Upper lobe of right lung (tissue), 1 donor: ENCODE results near the gene PLCH1. TPM values are rescaled to one million over a fixed set of nuclear protein-coding genes. Genes with fewer than 3 reads are reported as not detected.

Experiments
- ATAC-seq: fragments of 200-7000 bp; cut with Tn5 transposase; one replicate; pipeline ENCODE4 v1.9.1; 2020; ENCODE audit warnings: mild to moderate bottlenecking, moderate library complexity
- DNase-seq: peaks from one replicate; pipeline ENCODE4 v3.0.0-alpha.2; 2020
- H3K27ac ChIP-seq: fragments of 200-600 bp; one replicate; pipeline ENCODE4 v1.8.0; 2022
- H3K27me3 ChIP-seq: fragments of 200-600 bp; one replicate; pipeline ENCODE4 v1.8.0; 2022; ENCODE audit warnings: mild to moderate bottlenecking
- H3K36me3 ChIP-seq: fragments of 200-600 bp; one replicate; pipeline ENCODE4 v1.8.0; 2022
- H3K4me1 ChIP-seq: fragments of 200-600 bp; one replicate; pipeline ENCODE4 v1.8.0; 2022
- H3K4me3 ChIP-seq: fragments of 200-600 bp; one replicate; pipeline ENCODE4 v1.8.0; 2022; ENCODE audit warnings: mild to moderate bottlenecking
- H3K9me3 ChIP-seq: fragments of 200-600 bp; one replicate; pipeline ENCODE4 v1.8.0; 2022
- CTCF ChIP-seq: fragments of 200-600 bp; IDR thresholded peaks from one replicate; pipeline ENCODE4 v1.8.0; 2022; ENCODE audit warnings: antibody characterized with exemption
- intact Hi-C: fragments of 100-400 bp; cut with DNase I; formaldehyde crosslinking; loops from one replicate; pipeline ENCODE4 v1.11.0; 2022
- total RNA-seq: library from RNA; stranded (reverse); fragmentation: NEBNext Ultra II Directional; extraction: Animal tissue kit (Norgen Biotek cat#: 25700); gene quantifications from one replicate; pipeline ENCODE4 v1.2.1, GENCODE V29; 2021
- donor health status: DM: no; HTN: yes; CAD: no; lungs with severe emphysema.

PLCH1 gene
- total RNA-seq, 1 donor from 2014 or later, result 12.1 TPM

DNA sequence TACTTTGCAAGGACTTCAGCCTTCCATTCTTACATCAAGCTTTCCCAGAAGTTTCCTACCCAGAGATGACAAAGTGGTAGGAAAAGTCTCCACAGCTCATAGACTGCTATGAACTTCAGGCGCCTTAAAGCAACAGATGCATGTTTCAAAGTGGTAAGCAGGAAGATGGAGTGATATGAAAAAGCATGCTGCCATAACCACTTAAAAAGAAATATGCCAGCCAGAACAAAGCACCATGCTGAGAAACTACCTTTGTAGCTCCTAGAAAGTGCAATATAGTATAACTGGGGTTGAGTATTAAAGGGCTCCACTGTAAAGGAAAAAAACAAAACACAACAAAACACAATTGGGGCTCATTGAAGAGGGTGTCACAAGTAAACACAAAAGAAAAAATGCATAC lies 259.0 kb downstream of the PLCH1 start:
- Histone ChIP-seq H3K36me3 (no peaks in the 10 kb centered on the region), H3K4me3 (no peak overlapping the region), H3K27me3 (no peaks in the 10 kb centered on the region), H3K4me1 (no peaks in the 10 kb centered on the region), H3K27ac (no peak overlapping the region), H3K9me3 (no peaks in the 10 kb centered on the region)
- ATAC-seq (no peak), DNase-seq (no peak)
- intact Hi-C loops, result no loop called here
- no peak for TF ChIP-seq CTCF

DNA sequence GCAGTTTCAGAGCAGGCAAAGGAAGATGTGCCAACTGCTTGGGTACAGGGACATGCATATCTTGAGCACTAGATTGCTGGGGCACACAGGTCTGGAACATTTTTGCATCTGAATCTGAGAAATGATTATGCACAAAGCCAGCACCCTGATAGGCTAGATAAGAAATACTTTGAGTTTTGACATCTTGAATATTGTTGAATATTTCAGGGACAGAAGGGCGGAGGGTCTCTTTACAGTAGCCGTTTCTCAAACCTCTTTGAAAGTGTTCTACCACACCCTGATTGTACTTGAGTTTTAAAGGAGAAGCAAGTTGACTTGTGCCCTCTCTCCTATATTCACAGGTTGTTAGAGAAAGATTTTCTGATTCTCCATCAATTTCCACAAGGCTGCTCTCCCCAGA lies 263.3 kb downstream of the PLCH1 start:
- no peak for ATAC-seq

DNA sequence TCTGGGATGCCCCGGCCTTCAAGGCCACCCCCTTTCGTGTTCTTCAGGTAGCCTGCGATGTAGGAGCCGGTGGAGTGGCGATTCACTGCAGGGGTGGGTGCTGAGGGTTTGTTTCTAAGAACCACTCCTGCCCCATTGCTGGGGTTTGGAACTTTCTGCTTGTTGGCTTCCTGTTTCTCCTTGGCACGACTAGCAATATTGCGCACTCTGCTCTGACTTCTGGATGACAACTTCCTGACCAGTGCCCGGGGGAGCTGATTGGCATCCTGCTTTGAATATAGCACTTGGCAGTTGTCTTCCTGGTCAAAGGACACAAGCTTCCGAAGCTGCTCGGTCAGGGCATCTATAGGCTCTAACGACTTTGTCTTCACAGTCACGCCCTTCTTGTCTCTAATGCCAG lies 263.8 kb downstream of the PLCH1 start:
- Histone ChIP-seq H3K27ac (no peak overlapping the region), H3K4me1 (no peaks in the 10 kb centered on the region), H3K9me3 (peaks cover 11% of the 10 kb centered on the region), H3K36me3 (no peaks in the 10 kb centered on the region), H3K27me3 (no peaks in the 10 kb centered on the region), H3K4me3 (no peak overlapping the region)
- TF ChIP-seq CTCF, result no peak
- intact Hi-C loops, result no loop called here
- ATAC-seq (no peak), DNase-seq (no peak)

More for the DNA sequence above, 263.3 kb downstream of the PLCH1 start:
- Histone ChIP-seq H3K4me3 (no peak overlapping the region), H3K4me1 (no peaks in the 10 kb centered on the region), H3K9me3 (peaks cover 9% of the 10 kb centered on the region), H3K27ac (no peak overlapping the region), H3K36me3 (no peaks in the 10 kb centered on the region), H3K27me3 (no peaks in the 10 kb centered on the region)
- DNase-seq, result no peak
- TF ChIP-seq CTCF, result no peak
- intact Hi-C loops, result no loop called here

DNA sequence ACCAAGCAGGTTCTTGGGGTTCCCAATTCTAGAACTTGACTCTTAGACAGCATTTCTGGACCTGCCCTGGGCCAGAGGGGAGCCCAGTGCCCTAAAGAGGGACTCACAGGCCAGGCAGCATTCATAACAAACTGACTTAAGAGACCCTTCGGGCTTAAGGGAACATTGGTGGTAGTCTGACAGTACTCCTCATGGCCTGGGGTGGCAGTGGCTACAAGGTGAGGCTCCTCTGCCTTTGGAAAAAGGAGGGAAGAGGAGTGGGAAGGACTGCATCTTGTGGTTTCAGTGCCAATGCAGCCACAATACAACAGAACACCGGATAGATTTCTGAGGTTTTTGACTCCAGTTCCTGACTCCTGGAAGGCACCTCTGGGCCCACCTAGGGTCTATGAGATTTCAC lies 279.2 kb downstream of the PLCH1 start:
- Histone ChIP-seq H3K4me3 (no peak overlapping the region), H3K36me3 (no peaks in the 10 kb centered on the region), H3K27me3 (no peaks in the 10 kb centered on the region), H3K9me3 (no peaks in the 10 kb centered on the region), H3K4me1 (no peaks in the 10 kb centered on the region), H3K27ac (no peak overlapping the region)
- DNase-seq (no peak), ATAC-seq (no peak)
- no peak for TF ChIP-seq CTCF
- intact Hi-C loops, result no loop called here

- H3K27me3 ChIP-seq, result no peaks in the 10 kb centered on the region
- no peak overlapping the region for H3K27ac ChIP-seq
- ATAC-seq (no peak), DNase-seq (no peak)
- intact Hi-C loops, result no loop called here
- no peaks in the 10 kb centered on the region for H3K9me3 ChIP-seq
- H3K4me1 ChIP-seq, result no peaks in the 10 kb centered on the region
- no peak overlapping the region for H3K4me3 ChIP-seq
- H3K36me3 ChIP-seq, result no peaks in the 10 kb centered on the region
- no peak for TF ChIP-seq CTCF
These were observed 282.2 kb downstream of the PLCH1 start for GRCh38 chr3:155462672-155463071.

GRCh38 chr3:155457591-155457990 lies 287.3 kb downstream of the PLCH1 start:
- no peaks in the 10 kb centered on the region for H3K9me3 ChIP-seq
- no peak overlapping the region for H3K4me3 ChIP-seq
- H3K27me3 ChIP-seq, result no peaks in the 10 kb centered on the region
- H3K27ac ChIP-seq, result no peak overlapping the region
- intact Hi-C loops, result no loop called here
- DNase-seq (no peak), ATAC-seq (no peak)
- TF ChIP-seq CTCF, result no peak
- no peaks in the 10 kb centered on the region for H3K36me3 ChIP-seq
- no peaks in the 10 kb centered on the region for H3K4me1 ChIP-seq
